ENCODE measurements around the gene BCKDHB.

BCKDHB gene

DNA sequence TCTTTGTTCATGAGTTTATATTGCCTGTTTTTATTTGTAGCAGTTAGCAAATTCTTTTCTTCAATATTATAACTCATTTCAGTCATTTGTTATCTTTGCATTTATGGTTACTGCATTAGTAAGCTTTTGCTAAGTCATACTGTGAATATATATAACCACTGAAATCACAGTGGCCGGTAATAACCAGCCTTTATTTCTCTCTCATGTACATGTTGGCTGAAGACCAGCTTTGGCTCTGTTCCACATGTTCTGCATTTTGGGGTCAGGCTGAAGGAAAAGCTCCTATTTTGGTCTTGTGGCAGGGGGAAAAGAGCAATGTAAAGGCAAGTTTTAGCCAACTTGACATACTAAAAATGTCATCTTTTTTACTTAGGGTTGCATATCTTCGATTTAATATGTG lies 276.3 kb downstream of the BCKDHB start:
- Mint-ChIP-seq H3K9me3 (peaks cover 3% of the 10 kb centered on the region), H3K27ac (peak overlapping the region; percentile 27 to 46 (median 29)), H3K4me1 (peaks cover 26% of the 10 kb centered on the region), H3K4me3 (no peak overlapping the region), H3K36me3 (ENCODE audit: low read depth) (no peaks in the 10 kb centered on the region), H3K27me3 (ENCODE audit: low read depth) (no peaks in the 10 kb centered on the region)
- TF ChIP-seq, protein P1, sequence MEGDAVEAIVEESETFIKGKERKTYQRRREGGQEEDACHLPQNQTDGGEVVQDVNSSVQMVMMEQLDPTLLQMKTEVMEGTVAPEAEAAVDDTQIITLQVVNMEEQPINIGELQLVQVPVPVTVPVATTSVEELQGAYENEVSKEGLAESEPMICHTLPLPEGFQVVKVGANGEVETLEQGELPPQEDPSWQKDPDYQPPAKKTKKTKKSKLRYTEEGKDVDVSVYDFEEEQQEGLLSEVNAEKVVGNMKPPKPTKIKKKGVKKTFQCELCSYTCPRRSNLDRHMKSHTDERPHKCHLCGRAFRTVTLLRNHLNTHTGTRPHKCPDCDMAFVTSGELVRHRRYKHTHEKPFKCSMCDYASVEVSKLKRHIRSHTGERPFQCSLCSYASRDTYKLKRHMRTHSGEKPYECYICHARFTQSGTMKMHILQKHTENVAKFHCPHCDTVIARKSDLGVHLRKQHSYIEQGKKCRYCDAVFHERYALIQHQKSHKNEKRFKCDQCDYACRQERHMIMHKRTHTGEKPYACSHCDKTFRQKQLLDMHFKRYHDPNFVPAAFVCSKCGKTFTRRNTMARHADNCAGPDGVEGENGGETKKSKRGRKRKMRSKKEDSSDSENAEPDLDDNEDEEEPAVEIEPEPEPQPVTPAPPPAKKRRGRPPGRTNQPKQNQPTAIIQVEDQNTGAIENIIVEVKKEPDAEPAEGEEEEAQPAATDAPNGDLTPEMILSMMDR (IDR thresholded peaks at IDR 0.05; ENCODE audit: unreplicated experiment in 3 of 3): no peak

DNA sequence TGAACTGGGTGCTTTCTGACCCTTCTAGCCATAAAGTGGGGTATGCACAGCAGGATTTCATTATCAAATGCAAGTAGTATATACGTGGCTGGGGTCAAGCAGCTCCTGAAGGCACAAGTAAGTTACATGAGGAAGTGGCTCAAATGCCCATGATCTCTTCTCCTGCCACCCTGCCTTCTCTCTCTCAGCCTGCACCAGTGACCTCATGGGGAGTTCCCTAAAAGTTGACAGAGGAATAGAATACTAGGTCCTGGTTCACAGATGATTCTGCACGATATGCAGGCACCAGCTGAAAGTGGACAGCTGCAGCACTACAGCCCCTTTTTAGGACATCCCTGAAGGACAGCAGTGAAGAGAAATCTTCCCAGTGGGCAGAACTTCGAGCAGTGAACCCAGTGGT lies 282.0 kb downstream of the BCKDHB start:
- TF ChIP-seq, protein P1 (IDR thresholded peaks at IDR 0.05; ENCODE audit: unreplicated experiment in 3 of 3): no peak
- Mint-ChIP-seq H3K4me1 (no peaks in the 10 kb centered on the region), H3K27ac (no peak overlapping the region), H3K4me3 (no peak overlapping the region), H3K36me3 (ENCODE audit: low read depth) (no peaks in the 10 kb centered on the region), H3K9me3 (no peaks in the 10 kb centered on the region), H3K27me3 (ENCODE audit: low read depth) (no peaks in the 10 kb centered on the region)
